ENCODE results near the gene GNL2. TPM values are rescaled to one million over a fixed set of nuclear protein-coding genes. Genes with fewer than 3 reads are reported as not detected.

GNL2 gene
- total and polyA plus RNA-seq, 9 of the 15 experiments (the other 6 are each of a cell fraction or from before 2014, with no cell fraction given), result 156 to 371 (median 263) TPM

DNA sequence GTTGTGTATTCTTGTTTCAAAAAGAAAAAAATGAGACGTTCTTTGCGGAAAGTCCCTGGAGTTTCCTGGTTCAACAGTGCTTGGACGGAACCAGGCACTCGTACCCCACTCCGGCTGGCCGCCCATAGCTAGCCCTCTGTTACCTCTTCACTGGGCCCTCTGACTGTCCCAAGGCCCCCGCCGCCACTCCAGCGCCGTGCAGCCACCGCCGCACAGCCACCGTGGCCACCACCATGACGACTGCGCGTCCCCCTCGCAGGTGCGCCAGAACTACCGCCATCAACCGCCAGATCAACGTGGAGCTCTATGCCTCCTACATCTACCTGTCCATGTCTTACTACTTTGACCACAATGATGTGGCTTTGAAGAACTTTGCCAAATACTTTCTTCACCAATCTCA lies 51.2 kb downstream of the GNL2 start (continued):
- no peak for TF ChIP-seq BDP1 (IDR thresholded peaks at IDR 0.05; ENCODE audit: insufficient read depth, insufficient read length)
- no peak for TF ChIP-seq WHSC1 (IDR thresholded peaks at IDR 0.05; ENCODE audit: low read length)
- TF ChIP-seq ZMIZ1 (IDR thresholded peaks at IDR 0.05; ENCODE audit: low read depth in 2 of 2, low read length in 2 of 2), result no peak
- peak; percentile 70 for TF ChIP-seq POLR2G (IDR thresholded peaks at IDR 0.05; ENCODE audit: low read depth, low read length)

DNA sequence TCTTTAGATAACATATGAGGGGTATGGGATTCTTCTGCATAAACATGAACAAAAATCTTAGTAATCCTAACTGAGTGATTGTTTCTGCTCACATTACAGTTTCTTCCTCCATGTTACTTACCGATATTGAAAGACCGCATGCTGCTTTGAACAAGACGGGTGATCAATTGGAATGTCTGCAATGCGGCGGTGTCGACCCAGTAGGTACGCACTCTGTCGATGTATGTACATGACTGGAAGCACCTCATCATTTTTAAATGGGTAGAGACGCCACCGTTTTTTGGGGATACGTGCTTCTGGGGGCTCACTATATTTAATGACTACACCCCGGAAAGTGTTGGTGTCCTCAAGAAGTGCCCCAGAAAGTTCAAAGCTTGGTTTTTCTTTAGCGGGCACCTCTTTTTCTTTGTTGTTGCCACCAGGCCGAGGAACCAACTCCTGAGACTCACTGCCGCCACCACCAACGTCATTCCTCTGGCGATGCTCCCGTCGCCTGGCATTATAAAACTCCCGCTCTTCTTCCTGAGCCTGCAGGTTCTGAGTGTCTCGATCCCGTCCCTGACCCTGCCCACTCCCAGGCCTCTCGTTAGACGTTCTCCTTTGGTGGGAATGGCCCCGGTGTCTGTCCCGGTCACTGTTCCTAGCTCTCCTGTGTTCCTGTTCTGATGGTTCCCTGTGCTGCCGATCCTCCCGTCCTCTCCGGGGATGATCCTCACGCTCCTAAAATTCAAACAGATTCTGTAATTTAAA lies 55.5 kb downstream of the GNL2 start:
- DNase-seq (ENCODE audit: extremely low read depth in 1 of 4, low spot score in 3 of 4) (no peak), ATAC-seq (no peak), FAIRE-seq (no peak)
- BruUV-seq (replicated peaks), result no TSS peak
- no peak overlapping the region for H2AFZ ChIP-seq (ENCODE audit: low read depth, low read length)
- CTCF ChIA-PET (ENCODE audit: low intra/inter-chr PET ratio), result no interaction called here
- H3K9ac ChIP-seq (ENCODE audit: insufficient read depth in 1 of 2, low read depth in 2 of 2, low read length in 2 of 2), result no peak overlapping the region
- H3K36me3 ChIP-seq (ENCODE audit: control insufficient read depth, insufficient read depth, low read length), result peaks cover 80% of the 10 kb centered on the region
- no peak for TF ChIP-seq ATF7 (IDR thresholded peaks at IDR 0.05)
- TF ChIP-seq SMARCE1 (IDR thresholded peaks at IDR 0.05), result no peak
- TF ChIP-seq KLF10 (CRISPR knock-in tag; IDR thresholded peaks at IDR 0.05), result no peak
- in situ Hi-C loops (cut with MboI) (no loop called here), intact Hi-C loops (cut with micrococcal nuclease) (no loop called here)
- POLR2A ChIA-PET, result interaction anchor here (0.9 kb wide), 1 partner anchor 9 kb away, joined by 3 read pairs; no protein-coding TSS in a partner anchor
- no peaks in the 10 kb centered on the region for H3K79me2 ChIP-seq (ENCODE audit: control insufficient read depth, insufficient read depth, low read length)
- no peak overlapping the region for H3K27ac ChIP-seq (ENCODE audit: extremely low read depth, low read depth, low read length)
- no peaks in the 10 kb centered on the region for H4K20me1 ChIP-seq (replicated peaks; ENCODE audit: control insufficient read depth, insufficient read depth, low read length)
- 96% methylated on average over 29 of the region's 30 CpGs for WGBS (ENCODE audit: insufficient coverage, low coverage, missing lambda C conversion rate)
- H3K4me1 ChIP-seq (replicated peaks in 1 of 2; ENCODE audit: control insufficient read depth in 2 of 2, insufficient read depth in 2 of 2, low read length in 2 of 2), result no peaks in the 10 kb centered on the region; a peak in 1 of 5 replicates
- H3K4me3 ChIP-seq, result no peak overlapping the region
- H3K9me3 ChIP-seq (replicated peaks; ENCODE audit: control insufficient read depth, insufficient read depth, low read depth, low read length), result no peaks in the 10 kb centered on the region
- H3K4me2 ChIP-seq (ENCODE audit: insufficient read depth, low read length), result no peak overlapping the region
- H3K9me1 ChIP-seq (ENCODE audit: control insufficient read depth, insufficient read depth, low read length), result no peaks in the 10 kb centered on the region
- no peaks in the 10 kb centered on the region for H3K27me3 ChIP-seq (ENCODE audit: control insufficient read depth in 2 of 2, insufficient read depth in 2 of 2, low read length in 2 of 2)
